Lower lobe of right lung (tissue), 2 donors: ENCODE measurements around the gene BRIP1. TPM values are rescaled to one million over a fixed set of nuclear protein-coding genes. Genes with fewer than 3 reads are reported as not detected.
"Not testable (repeated sequence)": the region's sequence is repeated elsewhere in the genome, so short reads cannot be mapped to it uniquely, and the experiment has no call there.

Experiments used
- ATAC-seq, 2 donors: fragments of 200-7000 bp; cut with Tn5 transposase; one replicate each; pipeline ENCODE4 v1.9.1; 2020 to 2022; ENCODE audit warnings: mild to moderate bottlenecking in 2 of 2, moderate library complexity in 2 of 2
- DNase-seq: peaks from one replicate; pipeline ENCODE4 v3.0.0-alpha.2; 2020
- H3K27ac ChIP-seq: fragments of 200-600 bp; one replicate; pipeline ENCODE4 v1.8.0; 2022
- H3K27me3 ChIP-seq: fragments of 200-600 bp; one replicate; pipeline ENCODE4 v1.8.0; 2022; ENCODE audit warnings: low read depth
- H3K36me3 ChIP-seq: fragments of 200-600 bp; one replicate; pipeline ENCODE4 v1.8.0; 2022; ENCODE audit warnings: mild to moderate bottlenecking
- H3K4me1 ChIP-seq: fragments of 200-600 bp; one replicate; pipeline ENCODE4 v1.8.0; 2022
- H3K4me3 ChIP-seq: fragments of 200-600 bp; one replicate; pipeline ENCODE4 v1.8.0; 2022; ENCODE audit warnings: mild to moderate bottlenecking
- H3K9me3 ChIP-seq: fragments of 200-600 bp; one replicate; pipeline ENCODE4 v1.8.0; 2022
- intact Hi-C: fragments of 100-400 bp; cut with DNase I; formaldehyde crosslinking; loops from one replicate; pipeline ENCODE4 v1.11.0; 2022
- total RNA-seq: library from RNA; stranded (reverse); fragmentation: NEBNext Ultra II Directional; extraction: Animal tissue kit (Norgen Biotek cat#: 25700); gene quantifications from one replicate; pipeline ENCODE4 v1.2.1, GENCODE V29; 2021
- TF ChIP-seq, protein P1 (sequence below): fragments of 200-600 bp; IDR thresholded peaks from one replicate; pipeline ENCODE4 v1.8.0; 2022; ENCODE audit warnings: antibody characterized with exemption, mild to moderate bottlenecking
- donor health status: DM: no; HTN: yes; CAD: no; lungs with severe emphysema.

Gene BRIP1
- total RNA-seq, 1 donor from 2014 or later: 0.83 TPM

GRCh38 chr17:61821655-61822054 is 41.7 kb downstream of the BRIP1 start:
- H3K4me3 ChIP-seq: no peak overlapping the region
- H3K4me1 ChIP-seq: no peaks in the 10 kb centered on the region
- H3K36me3 ChIP-seq: no peaks in the 10 kb centered on the region
- H3K27ac ChIP-seq: no peak overlapping the region
- no peaks in the 10 kb centered on the region for H3K27me3 ChIP-seq
- no peaks in the 10 kb centered on the region for H3K9me3 ChIP-seq
- ATAC-seq (no peak), DNase-seq (no peak)
- TF ChIP-seq, protein P1, sequence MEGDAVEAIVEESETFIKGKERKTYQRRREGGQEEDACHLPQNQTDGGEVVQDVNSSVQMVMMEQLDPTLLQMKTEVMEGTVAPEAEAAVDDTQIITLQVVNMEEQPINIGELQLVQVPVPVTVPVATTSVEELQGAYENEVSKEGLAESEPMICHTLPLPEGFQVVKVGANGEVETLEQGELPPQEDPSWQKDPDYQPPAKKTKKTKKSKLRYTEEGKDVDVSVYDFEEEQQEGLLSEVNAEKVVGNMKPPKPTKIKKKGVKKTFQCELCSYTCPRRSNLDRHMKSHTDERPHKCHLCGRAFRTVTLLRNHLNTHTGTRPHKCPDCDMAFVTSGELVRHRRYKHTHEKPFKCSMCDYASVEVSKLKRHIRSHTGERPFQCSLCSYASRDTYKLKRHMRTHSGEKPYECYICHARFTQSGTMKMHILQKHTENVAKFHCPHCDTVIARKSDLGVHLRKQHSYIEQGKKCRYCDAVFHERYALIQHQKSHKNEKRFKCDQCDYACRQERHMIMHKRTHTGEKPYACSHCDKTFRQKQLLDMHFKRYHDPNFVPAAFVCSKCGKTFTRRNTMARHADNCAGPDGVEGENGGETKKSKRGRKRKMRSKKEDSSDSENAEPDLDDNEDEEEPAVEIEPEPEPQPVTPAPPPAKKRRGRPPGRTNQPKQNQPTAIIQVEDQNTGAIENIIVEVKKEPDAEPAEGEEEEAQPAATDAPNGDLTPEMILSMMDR: no peak
- intact Hi-C loops: no loop called here

GRCh38 chr17:61819265-61819664 is 44.1 kb downstream of the BRIP1 start:
- ATAC-seq, H3K4me3 ChIP-seq, intact Hi-C loops, H3K27me3 ChIP-seq, DNase-seq, H3K27ac ChIP-seq, H3K9me3 ChIP-seq, H3K4me1 ChIP-seq, H3K36me3 ChIP-seq: not testable (repeated sequence)

DNA sequence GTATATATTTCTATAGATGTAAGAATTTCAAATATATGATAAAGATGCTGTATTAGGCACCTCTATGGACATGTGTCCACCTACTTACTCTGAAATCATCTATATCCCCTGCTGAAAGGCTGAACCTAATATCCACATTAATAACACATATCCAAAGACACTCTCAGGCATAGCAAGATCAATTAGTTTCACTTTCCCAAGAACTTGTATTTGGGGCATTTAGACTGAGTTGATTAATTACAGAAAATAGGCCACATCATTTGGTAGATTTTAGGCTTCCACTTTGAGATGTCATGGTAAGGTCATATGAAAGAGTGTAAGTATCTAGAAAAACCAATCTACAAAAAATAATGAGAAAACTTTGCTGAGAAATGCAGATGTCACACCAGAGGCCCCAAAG is 45.1 kb downstream of the BRIP1 start:
- intact Hi-C loops: no loop called here
- ATAC-seq: no peak
- Histone ChIP-seq H3K9me3 (no peaks in the 10 kb centered on the region), H3K27me3 (no peaks in the 10 kb centered on the region), H3K36me3 (no peaks in the 10 kb centered on the region), H3K4me3 (no peak overlapping the region), H3K27ac (no peak overlapping the region), H3K4me1 (no peaks in the 10 kb centered on the region)
- no peak for DNase-seq
- TF ChIP-seq, protein P1: no peak

GRCh38 chr17:61817452-61817851 is 45.9 kb downstream of the BRIP1 start:
- Histone ChIP-seq H3K27ac (no peak overlapping the region), H3K9me3 (no peaks in the 10 kb centered on the region), H3K4me3 (no peak overlapping the region), H3K4me1 (no peaks in the 10 kb centered on the region), H3K27me3 (no peaks in the 10 kb centered on the region), H3K36me3 (no peaks in the 10 kb centered on the region)
- intact Hi-C loops: no loop called here
- DNase-seq: no peak
- no peak for ATAC-seq
- TF ChIP-seq, protein P1: no peak

- intact Hi-C loops: no loop called here
- no peaks in the 10 kb centered on the region for H3K9me3 ChIP-seq
- H3K27me3 ChIP-seq: no peaks in the 10 kb centered on the region
- H3K36me3 ChIP-seq: no peaks in the 10 kb centered on the region
- no peak for DNase-seq
- H3K27ac ChIP-seq: no peak overlapping the region
- no peaks in the 10 kb centered on the region for H3K4me1 ChIP-seq
- no peak for ATAC-seq
- TF ChIP-seq, protein P1: no peak
- no peak overlapping the region for H3K4me3 ChIP-seq
Measured at GRCh38 chr17:61816538-61816937, 46.8 kb downstream of the BRIP1 start.

DNA sequence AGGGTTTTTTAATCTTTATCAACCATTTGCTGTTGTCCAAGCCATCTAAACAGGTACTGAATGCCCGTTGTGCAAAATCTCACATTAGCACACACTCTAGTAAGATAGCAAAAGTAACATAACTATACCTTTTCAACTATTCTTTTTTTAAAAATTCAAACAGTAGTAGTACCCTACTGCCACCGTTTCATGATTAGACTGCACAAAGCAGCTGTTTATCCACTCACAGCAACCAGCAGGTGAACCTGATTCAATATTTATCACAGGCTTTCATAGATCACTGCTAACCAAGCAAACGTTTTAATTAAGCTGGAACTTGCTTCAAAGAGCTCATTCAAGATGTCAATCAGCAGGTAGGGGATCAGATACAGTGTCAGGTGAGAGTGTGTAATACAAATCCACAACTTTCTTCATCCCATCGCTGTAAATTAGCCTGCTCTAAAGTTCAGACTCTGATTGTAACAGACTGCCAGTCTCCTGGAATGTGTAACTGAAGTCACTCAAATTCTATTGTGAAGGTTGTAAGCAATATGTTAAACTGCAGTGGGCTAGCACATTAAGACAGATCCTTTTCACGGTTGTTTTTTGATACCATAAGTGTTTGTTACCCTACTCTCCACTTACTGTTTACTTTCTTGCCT is 47.3 kb downstream of the BRIP1 start:
- Histone ChIP-seq H3K4me1 (no peaks in the 10 kb centered on the region), H3K27ac (no peak overlapping the region), H3K4me3 (no peak overlapping the region), H3K27me3 (no peaks in the 10 kb centered on the region), H3K36me3 (no peaks in the 10 kb centered on the region), H3K9me3 (no peaks in the 10 kb centered on the region)
- DNase-seq: no peak
- no peak for ATAC-seq
- TF ChIP-seq, protein P1: no peak
- intact Hi-C loops: no loop called here
